Activated naive CD4-positive, alpha-beta T cell treated with anti-CD3 and anti-CD28 coated beads for 36 hours (primary cell): Measurements from ENCODE around the gene CRADD. TPM values are rescaled to one million over a fixed set of nuclear protein-coding genes. Genes with fewer than 3 reads are reported as not detected.

Source experiments
- CTCF ChIA-PET: fragments of 350-600 bp; sonication (Branson Sonifier 250); formaldehyde crosslinking; loops from one replicate; lab custom pipeline; 2021; ENCODE audit warnings: antibody characterized with exemption; lab: Charles Lee
- DNase-seq: peaks from one replicate; pipeline ENCODE4 v3.0.0-alpha.2; 2020
- H3K27ac Mint-ChIP-seq: one replicate; pipeline ENCODE4 v1.8.0; 2021; ENCODE audit warnings: mild to moderate bottlenecking, mixed read lengths
- H3K27me3 Mint-ChIP-seq: one replicate; pipeline ENCODE4 v1.8.0; 2021; ENCODE audit warnings: low read depth, mixed read lengths
- H3K36me3 Mint-ChIP-seq: one replicate; pipeline ENCODE4 v1.8.0; 2021; ENCODE audit warnings: low read depth, mixed read lengths
- H3K4me1 Mint-ChIP-seq: one replicate; pipeline ENCODE4 v1.8.0; 2021; ENCODE audit warnings: low read depth, mixed read lengths
- H3K4me3 Mint-ChIP-seq: one replicate; pipeline ENCODE4 v1.8.0; 2021; ENCODE audit warnings: mild to moderate bottlenecking, moderate library complexity, mixed read lengths
- H3K9me3 Mint-ChIP-seq: one replicate; pipeline ENCODE4 v1.8.0; 2021; ENCODE audit warnings: mixed read lengths
- intact Hi-C: fragments of 100-400 bp; cut with micrococcal nuclease; formaldehyde crosslinking; loops from one replicate; pipeline ENCODE4 v1.15.1; 2023
- total RNA-seq, 2 experiments: library from RNA; stranded (reverse); gene quantifications; one replicate each; pipeline ENCODE4 v1.2.3, GENCODE V29; 2021

Gene CRADD
- total RNA-seq, 2 experiments from 2014 or later, result 14.3 to 15.6 TPM

DNA sequence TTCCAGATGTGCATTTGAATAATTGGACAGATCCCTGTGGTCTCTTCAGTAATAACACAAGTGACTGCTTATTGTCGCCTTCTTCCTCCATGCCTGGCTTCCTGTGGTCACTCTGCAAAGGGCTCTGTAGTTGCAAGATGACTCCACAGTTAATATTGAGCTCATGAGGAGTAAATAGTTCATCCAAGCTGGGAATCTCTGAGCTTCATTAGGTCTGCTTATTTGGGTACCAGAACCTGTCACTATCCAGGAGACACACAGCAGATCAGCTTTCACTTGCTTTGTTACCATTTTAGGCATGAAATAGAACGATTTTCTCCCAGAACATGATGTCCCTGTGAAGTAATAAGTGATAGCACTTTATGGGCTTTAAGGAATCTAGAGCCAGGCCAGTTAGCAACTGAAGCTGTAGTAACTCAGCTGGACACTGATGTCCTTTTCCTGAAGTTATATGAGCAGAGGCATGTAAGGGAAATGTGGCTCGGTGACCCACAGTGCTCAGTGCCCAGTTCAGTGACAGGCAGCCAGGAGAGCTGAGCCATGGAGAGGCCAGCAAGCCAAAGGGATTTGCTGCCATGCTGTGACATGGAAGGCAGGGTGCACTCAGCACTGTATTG lies 50.1 kb downstream of the CRADD start:
- intact Hi-C loops, result no loop called here
- H3K27me3 Mint-ChIP-seq, result no peaks in the 10 kb centered on the region
- no peaks in the 10 kb centered on the region for H3K36me3 Mint-ChIP-seq
- H3K27ac Mint-ChIP-seq, result no peak overlapping the region
- H3K4me1 Mint-ChIP-seq, result peaks cover 10% of the 10 kb centered on the region
- no peak for DNase-seq
- CTCF ChIA-PET, result interaction anchor here (0.6 to 1.4 kb wide), 2 partner anchors 347 to 375 kb away, joined by 3 read pairs; no protein-coding TSS in a partner anchor
- peaks cover 5% of the 10 kb centered on the region for H3K9me3 Mint-ChIP-seq
- H3K4me3 Mint-ChIP-seq, result no peak overlapping the region

DNA sequence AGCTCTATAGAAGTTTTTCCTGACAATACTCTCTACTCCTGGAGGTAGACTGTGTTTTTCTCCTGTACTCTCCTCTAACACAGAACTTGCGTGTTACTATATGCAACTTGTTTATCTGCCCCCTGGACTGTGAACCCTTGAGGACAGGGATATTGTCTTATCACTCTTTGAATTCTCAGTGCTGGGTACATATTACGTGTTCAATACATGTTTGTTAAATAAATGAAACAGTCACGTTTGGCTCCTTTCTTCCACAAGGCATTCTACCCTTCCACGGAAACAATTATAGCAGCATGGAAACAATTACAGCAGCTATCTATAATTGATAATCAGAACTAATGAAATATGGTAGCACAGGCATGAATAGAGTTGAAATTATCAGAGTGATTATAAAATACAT lies 50.7 kb downstream of the CRADD start:
- Mint-ChIP-seq H3K36me3 (no peaks in the 10 kb centered on the region), H3K4me3 (no peak overlapping the region), H3K27me3 (no peaks in the 10 kb centered on the region), H3K27ac (no peak overlapping the region), H3K9me3 (peaks cover under 1% of the 10 kb centered on the region), H3K4me1 (peaks cover 10% of the 10 kb centered on the region)
- no peak for DNase-seq
- CTCF ChIA-PET, result interaction anchor here (0.6 to 1.4 kb wide), 3 partner anchors 205 to 374 kb away, joined by 3 read pairs; no protein-coding TSS in a partner anchor
- intact Hi-C loops, result no loop called here

DNA sequence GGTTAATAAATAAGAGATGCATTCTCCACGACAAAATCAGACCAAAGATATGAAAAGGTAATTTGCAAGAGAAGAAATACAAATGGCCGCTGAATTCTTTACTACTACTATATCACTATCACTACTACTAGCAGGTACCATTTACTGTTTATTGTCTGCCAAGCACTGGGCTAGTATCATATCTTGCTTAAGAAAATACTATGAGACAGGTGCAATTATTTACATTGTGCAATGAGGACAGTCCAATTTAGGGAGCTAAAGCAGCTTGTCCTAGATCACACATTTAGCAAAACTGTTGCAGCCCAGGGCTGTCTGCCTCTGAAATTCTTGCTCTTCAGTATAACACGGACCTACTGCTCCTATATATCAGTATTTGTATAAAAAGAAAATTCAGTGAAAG lies 52.8 kb downstream of the CRADD start:
- no peaks in the 10 kb centered on the region for H3K27me3 Mint-ChIP-seq
- no peak for DNase-seq
- intact Hi-C loops, result no loop called here
- peaks cover 9% of the 10 kb centered on the region for H3K4me1 Mint-ChIP-seq
- H3K4me3 Mint-ChIP-seq, result no peak overlapping the region
- H3K9me3 Mint-ChIP-seq, result no peaks in the 10 kb centered on the region
- H3K27ac Mint-ChIP-seq, result no peak overlapping the region
- CTCF ChIA-PET, result interaction anchor here (1.2 to 1.3 kb wide), 2 partner anchors 50 to 374 kb away, joined by 3 read pairs; no protein-coding TSS in a partner anchor
- no peaks in the 10 kb centered on the region for H3K36me3 Mint-ChIP-seq

DNA sequence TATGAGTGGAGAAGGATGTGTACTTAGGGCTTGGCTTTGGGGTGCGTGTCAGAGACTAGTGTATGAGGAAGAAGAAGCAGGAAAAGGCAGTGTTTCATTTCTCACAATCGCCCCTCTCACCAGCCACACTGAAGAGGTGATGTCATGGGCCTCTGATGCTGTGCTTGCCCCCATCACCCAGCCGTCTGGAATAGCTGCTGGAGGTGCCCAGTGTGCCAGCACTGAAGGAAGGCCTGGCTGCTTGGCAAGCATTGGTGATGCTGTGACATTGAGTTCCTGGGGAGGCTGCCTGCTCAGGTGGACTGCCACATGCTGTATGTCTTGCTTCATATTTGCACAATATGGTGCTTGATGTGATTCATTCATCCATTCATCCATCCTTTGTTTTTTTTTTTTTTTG lies 56.2 kb downstream of the CRADD start:
- CTCF ChIA-PET, result no interaction called here
- intact Hi-C loops, result no loop called here
- no peak overlapping the region for H3K27ac Mint-ChIP-seq
- H3K4me3 Mint-ChIP-seq, result no peak overlapping the region
- peak; percentile 10 for DNase-seq
- no peaks in the 10 kb centered on the region for H3K27me3 Mint-ChIP-seq
- no peaks in the 10 kb centered on the region for H3K9me3 Mint-ChIP-seq
- H3K4me1 Mint-ChIP-seq, result peaks cover 9% of the 10 kb centered on the region
- H3K36me3 Mint-ChIP-seq, result peaks cover 1% of the 10 kb centered on the region

DNA sequence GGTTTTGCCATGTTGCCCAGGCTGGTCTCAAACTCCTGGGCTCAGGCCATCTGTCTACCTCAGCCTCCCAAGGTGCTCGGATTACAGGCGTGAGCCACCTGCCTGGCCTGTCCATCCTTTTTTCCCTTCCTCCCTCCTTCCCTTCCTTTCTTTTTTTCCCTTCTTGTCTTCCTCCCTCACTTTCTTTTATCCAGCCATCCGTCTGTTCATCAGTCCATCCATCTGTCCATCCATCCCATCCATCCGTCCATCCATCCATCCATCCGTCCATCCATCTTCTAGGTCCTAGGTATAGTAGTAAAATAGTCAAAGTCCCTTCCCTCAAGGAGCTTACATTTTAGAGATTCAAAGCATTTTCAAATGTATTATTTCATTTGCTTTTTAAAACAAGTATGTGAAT lies 56.8 kb downstream of the CRADD start:
- Mint-ChIP-seq H3K36me3 (peaks cover 1% of the 10 kb centered on the region), H3K27ac (no peak overlapping the region), H3K4me1 (peaks cover 13% of the 10 kb centered on the region), H3K4me3 (no peak overlapping the region), H3K9me3 (no peaks in the 10 kb centered on the region), H3K27me3 (no peaks in the 10 kb centered on the region)
- DNase-seq, result no peak
- CTCF ChIA-PET, result interaction anchor here (1.0 kb wide), 1 partner anchor 164 kb away, joined by 4 read pairs; no protein-coding TSS in a partner anchor
- intact Hi-C loops, result no loop called here

DNA sequence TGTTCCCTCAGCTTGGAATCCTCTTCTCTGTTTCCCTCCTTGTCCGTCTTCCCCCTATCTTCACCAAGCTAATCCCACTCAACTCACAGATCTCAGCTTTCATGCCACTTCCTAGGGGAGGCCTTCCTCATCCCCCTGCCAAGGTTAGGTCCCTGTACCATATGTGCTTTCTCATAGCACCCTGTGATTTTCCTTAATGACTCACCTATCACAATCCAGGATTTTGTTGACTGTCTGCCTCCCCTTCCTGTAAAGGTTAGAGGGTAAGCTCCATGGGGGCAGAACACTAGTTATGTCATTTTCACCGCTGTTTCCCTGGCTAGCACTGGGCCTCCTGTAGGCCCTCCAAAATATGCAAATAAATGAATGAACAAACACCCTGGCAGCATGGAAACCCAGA lies 57.6 kb downstream of the CRADD start:
- no peaks in the 10 kb centered on the region for H3K9me3 Mint-ChIP-seq
- H3K4me3 Mint-ChIP-seq, result no peak overlapping the region
- intact Hi-C loops, result no loop called here
- H3K4me1 Mint-ChIP-seq, result peaks cover 13% of the 10 kb centered on the region
- no peaks in the 10 kb centered on the region for H3K27me3 Mint-ChIP-seq
- H3K36me3 Mint-ChIP-seq, result peaks cover 1% of the 10 kb centered on the region
- CTCF ChIA-PET, result interaction anchor here (1.0 kb wide), 1 partner anchor 165 kb away, joined by 4 read pairs; no protein-coding TSS in a partner anchor
- no peak for DNase-seq
- no peak overlapping the region for H3K27ac Mint-ChIP-seq

DNA sequence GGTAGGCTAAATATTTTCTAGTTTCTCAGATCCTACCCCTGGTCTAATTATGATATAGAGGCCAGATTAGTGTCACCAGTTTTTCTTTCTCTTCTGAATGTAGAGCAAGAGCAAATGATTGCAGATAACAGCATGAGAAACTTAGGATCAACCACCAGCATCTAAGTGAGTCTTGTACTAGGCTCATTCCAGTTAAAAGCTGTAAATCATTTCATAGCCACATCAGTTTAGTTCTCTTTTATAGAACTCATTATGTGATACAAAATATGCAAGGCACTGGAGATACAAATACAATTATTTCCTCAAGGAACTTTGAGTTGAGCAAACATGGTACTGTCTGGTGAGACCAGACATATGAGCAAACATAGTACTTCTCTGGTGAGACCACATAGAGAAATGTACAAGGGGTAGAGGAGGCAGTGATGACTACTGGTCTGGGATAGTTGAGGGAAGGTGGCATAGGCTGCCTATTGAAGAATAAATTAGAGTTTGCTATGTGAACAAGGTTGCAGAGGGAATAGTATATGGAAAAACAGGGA lies 59.5 kb downstream of the CRADD start:
- Mint-ChIP-seq H3K27me3 (no peaks in the 10 kb centered on the region), H3K4me1 (peaks cover 23% of the 10 kb centered on the region)

DNA sequence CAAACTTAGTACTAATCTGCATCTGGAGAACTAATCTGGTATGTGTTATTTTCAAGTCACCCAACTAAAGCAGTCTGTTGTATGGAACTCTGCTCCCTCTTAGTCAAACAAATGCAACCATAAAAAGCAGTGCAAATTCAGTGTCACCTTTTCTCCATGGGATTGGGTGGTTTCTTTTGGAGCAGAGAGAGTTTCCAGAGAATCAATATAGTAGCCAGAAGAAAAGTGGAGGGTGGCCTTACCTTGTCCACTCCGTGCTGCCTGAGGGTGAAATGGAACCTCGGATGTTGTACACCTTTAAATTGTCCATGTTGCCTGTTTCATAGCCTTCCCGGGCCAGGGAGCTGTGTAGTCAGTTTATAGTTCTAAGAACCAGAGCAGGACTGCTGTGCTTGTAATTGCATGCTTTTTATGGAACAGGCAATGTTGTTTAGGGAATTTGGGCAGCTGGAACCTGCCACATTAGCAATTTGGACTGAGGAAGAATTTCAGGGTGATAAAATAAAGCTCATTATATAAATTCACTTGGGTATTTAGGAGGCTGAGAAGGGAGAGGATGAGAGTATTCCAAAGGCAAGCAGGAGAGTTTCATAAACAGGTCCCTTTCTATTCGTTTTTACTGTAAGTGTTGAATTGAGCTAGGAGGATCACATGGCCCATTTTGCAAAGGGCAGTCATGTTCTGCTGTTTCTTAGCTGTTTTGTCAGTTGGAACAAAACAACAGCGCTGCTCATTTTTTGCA lies 60.5 kb downstream of the CRADD start:
- Mint-ChIP-seq H3K27me3 (no peaks in the 10 kb centered on the region), H3K27ac (no peak overlapping the region), H3K9me3 (no peaks in the 10 kb centered on the region), H3K36me3 (peaks cover 1% of the 10 kb centered on the region), H3K4me3 (no peak overlapping the region), H3K4me1 (peaks cover 26% of the 10 kb centered on the region)
- CTCF ChIA-PET, result interaction anchor here (1.0 to 1.4 kb wide), 3 partner anchors 233 to 364 kb away, joined by 3 to 4 read pairs (median 3); no protein-coding TSS in a partner anchor
- intact Hi-C loops, result no loop called here
- no peak for DNase-seq

More for the DNA sequence above, 59.5 kb downstream of the CRADD start:
- Mint-ChIP-seq H3K36me3 (peaks cover 1% of the 10 kb centered on the region), H3K27ac (no peak overlapping the region), H3K9me3 (no peaks in the 10 kb centered on the region), H3K4me3 (no peak overlapping the region)
- no peak for DNase-seq
- intact Hi-C loops, result no loop called here
- CTCF ChIA-PET, result no interaction called here

DNA sequence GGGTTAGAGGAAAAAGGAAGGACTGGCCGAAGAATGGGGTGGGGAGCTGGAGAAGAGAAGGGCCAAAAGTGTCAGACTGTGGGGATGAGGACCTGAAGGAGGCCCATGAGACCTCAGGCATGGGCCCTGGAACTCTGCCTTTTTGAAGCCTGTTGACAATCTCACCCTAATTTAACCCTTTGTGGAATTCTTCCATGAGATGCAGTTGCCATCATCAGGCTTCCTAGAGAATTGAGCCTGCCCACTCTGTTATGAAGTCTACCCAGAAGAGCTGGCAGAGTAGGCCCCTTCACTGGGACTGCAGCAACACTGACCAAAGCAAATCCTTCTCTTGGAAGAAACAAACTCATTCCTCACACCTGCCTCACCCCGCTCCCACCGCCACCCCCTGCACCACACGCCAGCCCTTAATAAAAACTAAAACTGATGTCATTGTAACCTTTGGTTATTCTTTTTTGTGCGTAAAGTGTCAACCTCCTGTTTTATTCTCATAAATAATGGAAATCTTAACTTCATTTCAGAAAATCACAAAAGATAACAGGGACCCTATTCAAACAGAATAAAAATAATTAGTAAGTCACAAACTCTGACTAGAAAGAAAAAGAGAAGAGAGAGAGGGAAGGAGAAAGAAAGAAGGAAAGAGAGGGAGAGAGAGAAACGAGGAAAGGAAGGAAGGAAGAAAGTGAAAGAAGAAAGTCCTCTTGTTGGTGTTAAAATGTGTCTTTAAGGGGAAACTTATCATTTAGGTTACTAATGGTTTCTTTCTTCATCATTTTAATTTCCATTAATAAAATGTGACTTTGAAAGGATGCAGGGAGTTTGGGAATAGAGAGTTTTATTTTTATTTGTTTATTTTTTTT lies 61.3 kb downstream of the CRADD start:
- H3K27me3 Mint-ChIP-seq, result no peaks in the 10 kb centered on the region
- no peak overlapping the region for H3K4me3 Mint-ChIP-seq
- no peak overlapping the region for H3K27ac Mint-ChIP-seq
- peaks cover 29% of the 10 kb centered on the region for H3K4me1 Mint-ChIP-seq
- intact Hi-C loops, result no loop called here
- no peak for DNase-seq
- H3K9me3 Mint-ChIP-seq, result no peaks in the 10 kb centered on the region
- CTCF ChIA-PET, result interaction anchor here (1.0 to 1.4 kb wide), 3 partner anchors 234 to 364 kb away, joined by 3 to 4 read pairs (median 3); no protein-coding TSS in a partner anchor
- H3K36me3 Mint-ChIP-seq, result peaks cover 1% of the 10 kb centered on the region

DNA sequence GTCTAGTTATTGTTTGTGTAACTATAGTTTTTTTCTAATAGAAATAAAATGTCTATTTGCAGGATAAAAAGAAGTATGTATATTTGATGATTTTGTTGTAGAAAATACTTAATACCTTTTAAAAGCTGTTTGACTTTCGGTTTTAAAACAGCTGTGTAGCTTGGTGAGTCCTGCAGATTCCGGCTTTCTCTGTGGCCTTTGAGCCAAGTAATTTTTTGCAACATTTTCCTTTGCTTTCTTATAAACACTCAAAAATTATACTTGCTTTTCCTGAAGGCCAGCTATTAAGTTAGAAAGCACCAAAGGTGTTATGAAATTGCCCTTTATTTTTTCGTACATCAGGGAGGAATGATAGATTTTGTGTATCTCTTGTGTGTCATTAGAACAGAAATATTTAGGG lies 63.6 kb downstream of the CRADD start:
- no peak for DNase-seq
- intact Hi-C loops, result loop anchor here (5.0 kb wide), 1 partner anchor 148 kb away; no protein-coding TSS in a partner anchor
- Mint-ChIP-seq H3K27ac (no peak overlapping the region), H3K36me3 (no peaks in the 10 kb centered on the region), H3K4me3 (peak overlapping the region; percentile 5), H3K27me3 (no peaks in the 10 kb centered on the region), H3K4me1 (peaks cover 43% of the 10 kb centered on the region), H3K9me3 (no peaks in the 10 kb centered on the region)
- CTCF ChIA-PET, result interaction anchor here (0.9 to 2.0 kb wide), 4 partner anchors 26 to 361 kb away, joined by 3 to 8 read pairs (median 5); partner anchors contain the start of gene CRADD

DNA sequence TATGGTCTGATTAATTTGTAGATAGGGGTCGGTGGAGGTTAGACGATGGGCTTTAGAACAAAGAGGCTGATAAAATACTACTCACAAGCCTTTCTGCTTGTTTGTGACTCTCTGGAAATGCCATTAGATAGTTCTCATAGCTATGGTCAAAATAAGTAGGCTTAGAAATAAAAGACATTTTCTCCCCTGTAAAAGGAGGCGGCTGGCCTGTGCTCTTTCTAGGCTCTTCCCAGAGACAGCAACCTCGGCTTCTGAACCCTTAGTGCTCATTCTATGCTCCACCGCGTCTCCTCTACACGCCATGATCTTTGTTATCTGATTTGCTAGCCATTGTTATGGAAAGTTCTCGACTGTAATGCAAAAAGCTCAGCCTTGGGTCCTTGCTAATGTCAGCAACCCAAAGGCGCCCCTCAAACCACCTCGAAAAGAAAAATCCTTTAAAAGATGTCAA lies 64.5 kb downstream of the CRADD start:
- no peaks in the 10 kb centered on the region for H3K27me3 Mint-ChIP-seq
- peak overlapping the region; percentile 76 for H3K4me3 Mint-ChIP-seq
- no peaks in the 10 kb centered on the region for H3K36me3 Mint-ChIP-seq
- CTCF ChIA-PET, result interaction anchor here (0.5 to 2.0 kb wide), 6 partner anchors 25 to 359 kb away, joined by 3 to 8 read pairs (median 4); partner anchors contain the start of gene CRADD
- H3K4me1 Mint-ChIP-seq, result peaks cover 46% of the 10 kb centered on the region
- no peaks in the 10 kb centered on the region for H3K9me3 Mint-ChIP-seq
- H3K27ac Mint-ChIP-seq, result peak overlapping the region; percentile 65
- peak; percentile 20 for DNase-seq
- intact Hi-C loops, result loop anchor here (1.0 to 5.0 kb wide), 6 partner anchors 43 to 361 kb away; partner anchors contain the start of gene CRADD
